C4-2B (cell line): ENCODE data around the gene CAPNS2.

Source experiments
- H3K27ac ChIP-seq: fragments of 450-650 bp; 2 replicates; pipeline ENCODE4 v1.5.1; 2017
- ZFX ChIP-seq: fragments of 450-650 bp; IDR thresholded peaks from 2 replicates; pipeline ENCODE4 v1.6.1; 2017
- TF ChIP-seq, protein P1 (sequence below): fragments of 450-650 bp; conservative IDR thresholded peaks from 2 replicates; pipeline ENCODE4 v1.5.1; 2017; ENCODE audit warnings: mild to moderate bottlenecking

The CAPNS2 gene

GRCh38 chr16:55555436-55555835 is 11.0 kb upstream of the CAPNS2 start:
- H3K27ac ChIP-seq = no peak overlapping the region
- TF ChIP-seq ZFX = no peak
- TF ChIP-seq, protein P1, sequence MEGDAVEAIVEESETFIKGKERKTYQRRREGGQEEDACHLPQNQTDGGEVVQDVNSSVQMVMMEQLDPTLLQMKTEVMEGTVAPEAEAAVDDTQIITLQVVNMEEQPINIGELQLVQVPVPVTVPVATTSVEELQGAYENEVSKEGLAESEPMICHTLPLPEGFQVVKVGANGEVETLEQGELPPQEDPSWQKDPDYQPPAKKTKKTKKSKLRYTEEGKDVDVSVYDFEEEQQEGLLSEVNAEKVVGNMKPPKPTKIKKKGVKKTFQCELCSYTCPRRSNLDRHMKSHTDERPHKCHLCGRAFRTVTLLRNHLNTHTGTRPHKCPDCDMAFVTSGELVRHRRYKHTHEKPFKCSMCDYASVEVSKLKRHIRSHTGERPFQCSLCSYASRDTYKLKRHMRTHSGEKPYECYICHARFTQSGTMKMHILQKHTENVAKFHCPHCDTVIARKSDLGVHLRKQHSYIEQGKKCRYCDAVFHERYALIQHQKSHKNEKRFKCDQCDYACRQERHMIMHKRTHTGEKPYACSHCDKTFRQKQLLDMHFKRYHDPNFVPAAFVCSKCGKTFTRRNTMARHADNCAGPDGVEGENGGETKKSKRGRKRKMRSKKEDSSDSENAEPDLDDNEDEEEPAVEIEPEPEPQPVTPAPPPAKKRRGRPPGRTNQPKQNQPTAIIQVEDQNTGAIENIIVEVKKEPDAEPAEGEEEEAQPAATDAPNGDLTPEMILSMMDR = no peak

GRCh38 chr16:55557186-55557585 is 9.3 kb upstream of the CAPNS2 start:
- no peak overlapping the region for H3K27ac ChIP-seq
- TF ChIP-seq ZFX = no peak
- TF ChIP-seq, protein P1 = no peak

DNA sequence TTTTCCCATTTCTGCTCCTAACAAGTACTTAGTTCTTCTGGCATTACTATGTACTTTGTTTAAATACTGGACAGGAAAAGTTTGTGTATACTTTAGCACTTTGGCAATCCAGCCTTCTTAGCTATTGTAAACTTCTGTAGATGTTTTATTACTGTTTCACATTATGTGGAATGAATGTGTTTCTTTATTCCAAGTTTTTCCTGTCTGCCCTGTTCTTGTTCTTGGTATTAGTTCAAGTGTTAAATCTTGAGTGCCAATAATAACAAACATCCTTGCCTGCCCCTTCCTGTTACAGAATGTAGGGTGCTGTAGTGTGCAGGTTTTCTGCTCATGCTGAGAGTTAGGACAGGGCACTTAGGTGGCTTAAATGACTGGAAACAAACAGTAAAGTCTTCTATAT is 7.3 kb upstream of the CAPNS2 start:
- no peak overlapping the region for H3K27ac ChIP-seq
- no peak for TF ChIP-seq ZFX
- TF ChIP-seq, protein P1 = no peak

GRCh38 chr16:55559933-55560516 is 6.5 kb upstream of the CAPNS2 start:
- H3K27ac ChIP-seq = no peak overlapping the region
- TF ChIP-seq, protein P1 = no peak
- no peak for TF ChIP-seq ZFX

DNA sequence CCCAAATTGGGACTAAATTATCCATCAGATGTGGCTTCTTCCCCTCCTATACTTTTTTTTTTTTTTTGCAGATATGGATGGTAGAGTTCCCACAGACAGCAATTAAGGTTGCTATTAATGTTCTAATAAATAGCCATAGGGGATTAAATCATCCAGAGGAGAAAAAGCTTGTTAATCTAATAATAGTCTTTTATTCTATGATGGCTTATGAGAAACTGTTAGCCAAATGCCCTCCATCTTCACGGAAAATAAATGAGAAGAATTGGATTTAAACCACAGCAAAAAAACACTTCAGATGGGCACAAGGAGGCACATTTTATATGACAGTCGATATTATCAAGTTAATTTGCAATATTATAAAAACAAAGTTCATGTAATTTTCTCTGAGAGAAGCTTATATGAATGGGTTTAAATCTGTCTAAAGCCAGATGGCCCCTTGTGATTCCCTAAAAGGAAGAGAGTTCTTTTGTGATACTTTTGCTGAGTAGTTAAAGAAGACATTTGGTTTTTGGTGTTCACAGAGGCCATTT is 5.1 kb upstream of the CAPNS2 start:
- TF ChIP-seq ZFX = no peak
- TF ChIP-seq, protein P1 = no peak
- H3K27ac ChIP-seq = no peak overlapping the region

DNA sequence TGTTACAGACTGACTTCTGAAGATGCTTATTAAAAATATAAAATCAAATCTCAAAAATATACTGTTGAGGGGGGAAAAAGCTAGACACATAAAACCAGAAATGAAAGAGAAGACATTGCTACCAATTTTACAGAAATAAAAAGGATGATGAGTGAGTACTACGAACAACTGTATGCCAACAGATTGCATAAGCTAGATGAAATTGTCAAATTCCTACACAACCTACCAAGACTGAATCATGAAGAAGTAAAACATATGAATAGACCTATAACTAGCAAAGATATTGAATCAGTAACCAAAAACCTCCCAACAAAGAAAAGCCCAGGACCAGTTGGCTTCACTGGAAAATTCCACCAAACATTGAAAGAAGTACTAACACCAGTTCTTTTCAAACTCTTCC is 3.5 kb upstream of the CAPNS2 start:
- H3K27ac ChIP-seq = no peak overlapping the region

GRCh38 chr16:55563797-55564196 is 2.7 kb upstream of the CAPNS2 start:
- TF ChIP-seq, protein P1 = no peak
- no peak for TF ChIP-seq ZFX
- H3K27ac ChIP-seq = no peak overlapping the region

More for the DNA sequence above, 3.5 kb upstream of the CAPNS2 start:
- TF ChIP-seq, protein P1 = no peak
- no peak for TF ChIP-seq ZFX
